Measurements from ENCODE around the gene RUBCNL.
"Not testable (repeated sequence)": the region's sequence is repeated elsewhere in the genome, so short reads cannot be mapped to it uniquely, and the experiment has no call there.

The RUBCNL gene

GRCh38 chr13:46387064-46387851, at the start of gene RUBCNL:
Gene RUBCNL, minus strand, starts transcription at chr13:46387252. Its CDS starts 14,777 bp downstream, at chr13:46372475.
- peak in 1 of 2 donors; percentile 64 for DNase-seq

- not testable (repeated sequence) for DNase-seq
Observed at GRCh38 chr13:46429558-46429957, 42.5 kb upstream of the RUBCNL start.

GRCh38 chr13:46405457-46405856, 18.4 kb upstream of the RUBCNL start:
- peak in 1 of 2 donors; percentile 35 for DNase-seq

- DNase-seq = no peak
Observed at GRCh38 chr13:46404733-46405100, 17.7 kb upstream of the RUBCNL start.

- peak in 1 of 2 donors; percentile 44 for DNase-seq
Observed at GRCh38 chr13:46403851-46404732, 17.0 kb upstream of the RUBCNL start.

- no peak for DNase-seq
Observed at GRCh38 chr13:46402178-46402577, 15.1 kb upstream of the RUBCNL start.

- no peak for DNase-seq
Observed at GRCh38 chr13:46401432-46401831, 14.4 kb upstream of the RUBCNL start.

- DNase-seq = no peak
Observed at GRCh38 chr13:46396341-46396740, 9.3 kb upstream of the RUBCNL start.

- DNase-seq = no peak
Observed at GRCh38 chr13:46392967-46393366, 5.9 kb upstream of the RUBCNL start.

GRCh38 chr13:46389457-46390451, 2.7 kb upstream of the RUBCNL start:
- DNase-seq = peak; percentile 19 to 73

- no peak for DNase-seq
Observed at GRCh38 chr13:46388846-46389245, 1.8 kb upstream of the RUBCNL start.

GRCh38 chr13:46388308-46388707, 1.3 kb upstream of the RUBCNL start:
- no peak for DNase-seq

GRCh38 chr13:46386392-46387063, 524 bp downstream of the RUBCNL start:
- no peak for DNase-seq

GRCh38 chr13:46385946-46386345, 1.1 kb downstream of the RUBCNL start:
- no peak for DNase-seq

GRCh38 chr13:46383383-46383782, 3.7 kb downstream of the RUBCNL start:
- DNase-seq = peak in 1 of 2 donors; percentile 37

- no peak for DNase-seq
Observed at GRCh38 chr13:46382224-46382623, 4.8 kb downstream of the RUBCNL start.

- DNase-seq = no peak
Observed at GRCh38 chr13:46380242-46380641, 6.8 kb downstream of the RUBCNL start.

- DNase-seq = no peak
Observed at GRCh38 chr13:46379611-46380010, 7.4 kb downstream of the RUBCNL start.

- DNase-seq = peak in 1 of 2 donors; percentile 73
Observed at GRCh38 chr13:46378411-46378810, 8.6 kb downstream of the RUBCNL start.

- DNase-seq = peak in 1 of 2 donors; percentile 55
Observed at GRCh38 chr13:46377554-46377953, 9.5 kb downstream of the RUBCNL start.

- DNase-seq = peak in 1 of 2 donors; percentile 46
Observed at GRCh38 chr13:46374710-46375109, 12.3 kb downstream of the RUBCNL start.

- DNase-seq = no peak
Observed at GRCh38 chr13:46373623-46374022, 13.4 kb downstream of the RUBCNL start.

Measured in CD4-positive, alpha-beta T cell treated with Interleukin-4 for 1 hour (primary cell).